ENCODE results near the gene MRPS7. TPM values are rescaled to one million over a fixed set of nuclear protein-coding genes. Genes with fewer than 3 reads are reported as not detected.
"Not testable (repeated sequence)": the region's sequence is repeated elsewhere in the genome, so short reads cannot be mapped to it uniquely, and the experiment has no call there.

Gene MRPS7
- total RNA-seq, 1 donor from 2014 or later: 44.7 TPM

- peak; percentile 90 for DNase-seq
Measured at GRCh38 chr17:75271233-75271954, 9.7 kb downstream of the MRPS7 start.

- no peak for DNase-seq
Measured at GRCh38 chr17:75271955-75272847, 10.5 kb downstream of the MRPS7 start.

- DNase-seq: no peak
Measured at GRCh38 chr17:75272848-75273184, 11.1 kb downstream of the MRPS7 start.

GRCh38 chr17:75273977-75274708 is 12.5 kb downstream of the MRPS7 start:
- no peak for DNase-seq

- peak; percentile 74 for DNase-seq
Measured at GRCh38 chr17:75277664-75278071, 16.0 kb downstream of the MRPS7 start.

- not testable (repeated sequence) for DNase-seq
Measured at GRCh38 chr17:75280189-75280588, 18.5 kb downstream of the MRPS7 start.

GRCh38 chr17:75285123-75285522 is 23.4 kb downstream of the MRPS7 start:
- no peak for DNase-seq

GRCh38 chr17:75287221-75287620 is 25.5 kb downstream of the MRPS7 start:
- DNase-seq: no peak

- DNase-seq: no peak
Measured at GRCh38 chr17:75288359-75288758, 26.7 kb downstream of the MRPS7 start.

- no peak for DNase-seq
Measured at GRCh38 chr17:75288770-75289114, 27.1 kb downstream of the MRPS7 start.

GRCh38 chr17:75289115-75289831 is 27.6 kb downstream of the MRPS7 start, which contains the start of gene SLC25A19:
Gene SLC25A19 (minus strand): TSS chr17:75289433. CDS start chr17:75286764, 2,669 bp downstream.
- DNase-seq: peak; percentile 99

GRCh38 chr17:75289832-75290337 is 28.2 kb downstream of the MRPS7 start:
- peak; percentile 59 for DNase-seq

- not testable (repeated sequence) for DNase-seq
Measured at GRCh38 chr17:75292810-75293448, 31.2 kb downstream of the MRPS7 start.

- peak; percentile 17 for DNase-seq
Measured at GRCh38 chr17:75295201-75296158, 33.8 kb downstream of the MRPS7 start.

GRCh38 chr17:75300280-75300679 is 38.6 kb downstream of the MRPS7 start:
- no peak for DNase-seq

GRCh38 chr17:75301049-75301448 is 39.4 kb downstream of the MRPS7 start:
- DNase-seq: no peak

- DNase-seq: no peak
Measured at GRCh38 chr17:75301502-75302206, 40.0 kb downstream of the MRPS7 start.

GRCh38 chr17:75307957-75308731 is 46.5 kb downstream of the MRPS7 start:
- no peak for DNase-seq
